Measurements from ENCODE around the gene PRR22. TPM values are rescaled to one million over a fixed set of nuclear protein-coding genes. Genes with fewer than 3 reads are reported as not detected.

The PRR22 gene
- total RNA-seq, 2 experiments from 2014 or later: 5.3 to 5.4 TPM

GRCh38 chr19:5809469-5809868, 24.9 kb upstream of the PRR22 start:
- Mint-ChIP-seq H3K9me3 (ENCODE audit: low read depth) (no peaks in the 10 kb centered on the region), H3K27ac (no peak overlapping the region), H3K36me3 (ENCODE audit: low read depth) (no peaks in the 10 kb centered on the region), H3K4me1 (peaks cover 2% of the 10 kb centered on the region), H3K4me3 (no peak overlapping the region), H3K27me3 (peaks cover 2% of the 10 kb centered on the region)
- ATAC-seq (no peak), DNase-seq (no peak)
- intact Hi-C loops (cut with DNase I, micrococcal nuclease): no loop called here
- POLR2A ChIA-PET: interaction anchor here (0.6 kb wide), 1 partner anchor 20 kb away, joined by 3 read pairs; no protein-coding TSS in a partner anchor
- CTCF ChIA-PET: no interaction called here

DNA sequence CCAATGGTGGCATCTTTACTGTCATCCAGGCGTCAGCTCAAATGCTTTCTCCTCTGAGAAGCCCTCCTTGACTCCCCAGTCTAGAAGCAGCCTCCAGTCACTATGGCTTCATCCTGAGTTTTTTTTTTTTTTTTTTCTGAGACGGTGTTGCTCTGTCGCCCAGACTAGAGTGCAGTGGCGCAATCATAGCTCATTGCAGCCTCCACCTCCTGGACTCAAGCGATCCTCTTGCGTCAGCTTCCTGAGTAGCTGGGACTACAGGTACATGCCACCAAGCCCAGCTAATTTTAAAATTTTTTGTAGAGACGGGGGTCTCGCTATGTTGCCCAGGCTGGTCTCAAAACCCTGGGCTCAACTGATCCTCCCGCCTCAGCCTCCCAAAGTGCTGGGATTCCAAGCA, 24.5 kb upstream of the PRR22 start:
- ATAC-seq (no peak), DNase-seq (no peak)
- CTCF ChIA-PET: interaction anchor here (0.7 to 1.4 kb wide), 2 partner anchors 16 to 603 kb away, joined by 3 to 4 read pairs; no protein-coding TSS in a partner anchor
- Mint-ChIP-seq H3K36me3 (ENCODE audit: low read depth) (no peaks in the 10 kb centered on the region), H3K27ac (no peak overlapping the region), H3K4me3 (no peak overlapping the region), H3K27me3 (peaks cover 2% of the 10 kb centered on the region), H3K9me3 (ENCODE audit: low read depth) (no peaks in the 10 kb centered on the region), H3K4me1 (peaks cover 6% of the 10 kb centered on the region)
- intact Hi-C loops (cut with DNase I, micrococcal nuclease): no loop called here
- POLR2A ChIA-PET: interaction anchor here (0.6 kb wide), 1 partner anchor 21 kb away, joined by 3 read pairs; no protein-coding TSS in a partner anchor

- intact Hi-C loops (cut with DNase I, micrococcal nuclease): no loop called here
- POLR2A ChIA-PET: no interaction called here
Measured at GRCh38 chr19:5808120-5808816, 23.7 kb upstream of the PRR22 start.

DNA sequence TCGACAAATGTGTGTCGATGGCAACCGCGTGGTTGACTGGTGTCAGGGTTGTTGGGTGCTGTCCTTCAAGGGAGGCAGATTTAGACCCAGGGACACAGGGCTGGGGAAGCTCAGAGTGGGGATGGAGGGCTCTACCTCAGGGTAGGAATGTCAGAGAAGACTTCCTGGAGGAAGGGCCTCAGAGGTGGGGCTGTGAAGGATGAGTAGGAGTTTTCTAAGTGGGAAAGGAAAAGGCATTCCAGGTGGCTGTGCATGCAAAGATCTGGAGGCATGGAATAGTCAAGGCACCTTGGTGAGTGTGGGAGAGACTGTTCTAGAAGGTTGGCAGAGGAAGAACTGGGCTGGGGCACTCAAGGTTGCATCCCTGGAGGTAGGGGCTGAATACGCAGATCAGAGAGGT, 22.4 kb upstream of the PRR22 start:
- H3K4me1 Mint-ChIP-seq: peaks cover 19% of the 10 kb centered on the region
- H3K27me3 Mint-ChIP-seq: peaks cover 10% of the 10 kb centered on the region
- no peak overlapping the region for H3K4me3 Mint-ChIP-seq
- CTCF ChIA-PET: interaction anchor here (1.0 to 1.1 kb wide), 3 partner anchors 16 to 161 kb away, joined by 4 to 5 read pairs (median 5); no protein-coding TSS in a partner anchor
- no peaks in the 10 kb centered on the region for H3K9me3 Mint-ChIP-seq (ENCODE audit: low read depth)
- DNase-seq (no peak), ATAC-seq (no peak)
- H3K27ac Mint-ChIP-seq: no peak overlapping the region
- H3K36me3 Mint-ChIP-seq (ENCODE audit: low read depth): no peaks in the 10 kb centered on the region
- POLR2A ChIA-PET: no interaction called here
- intact Hi-C loops (cut with DNase I, micrococcal nuclease): no loop called here

More at GRCh38 chr19:5808120-5808816, 23.7 kb upstream of the PRR22 start:
- Mint-ChIP-seq H3K4me1 (peaks cover 12% of the 10 kb centered on the region), H3K36me3 (ENCODE audit: low read depth) (no peaks in the 10 kb centered on the region), H3K27ac (no peak overlapping the region), H3K4me3 (no peak overlapping the region), H3K27me3 (peaks cover 3% of the 10 kb centered on the region), H3K9me3 (ENCODE audit: low read depth) (no peaks in the 10 kb centered on the region)
- DNase-seq: no peak
- no peak for ATAC-seq
- CTCF ChIA-PET: interaction anchor here (0.7 to 1.4 kb wide), 5 partner anchors 14 to 603 kb away, joined by 3 to 4 read pairs (median 3); no protein-coding TSS in a partner anchor

DNA sequence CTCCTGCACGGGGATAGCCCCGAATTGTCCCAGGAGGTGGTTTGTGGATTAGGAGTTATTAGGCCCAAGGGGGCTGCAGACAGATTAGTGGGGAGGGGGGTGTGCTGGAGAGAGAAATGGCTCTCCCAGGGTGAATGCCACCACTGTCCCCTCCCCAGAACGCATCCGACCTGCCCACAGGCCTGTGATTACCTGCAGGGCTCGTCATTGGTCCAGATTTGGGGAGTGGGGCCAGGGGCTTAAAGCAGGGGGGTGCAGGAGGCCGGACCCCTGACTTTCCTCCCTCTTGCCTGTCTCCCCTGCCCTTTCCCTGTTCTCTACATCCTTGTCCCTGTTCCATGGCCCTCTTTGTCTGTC, 21.6 kb upstream of the PRR22 start:
- intact Hi-C loops (cut with DNase I, micrococcal nuclease): no loop called here
- POLR2A ChIA-PET: no interaction called here
- CTCF ChIA-PET: interaction anchor here (1.0 to 1.1 kb wide), 3 partner anchors 16 to 162 kb away, joined by 4 to 5 read pairs (median 5); no protein-coding TSS in a partner anchor

GRCh38 chr19:5805462-5806132, 21.1 kb upstream of the PRR22 start:
- H3K27me3 Mint-ChIP-seq: peaks cover 15% of the 10 kb centered on the region
- no peaks in the 10 kb centered on the region for H3K9me3 Mint-ChIP-seq (ENCODE audit: low read depth)
- H3K4me1 Mint-ChIP-seq: peaks cover 21% of the 10 kb centered on the region
- H3K27ac Mint-ChIP-seq: no peak overlapping the region
- CTCF ChIA-PET: interaction anchor here (1.1 kb wide), 1 partner anchor 162 kb away, joined by 5 read pairs; no protein-coding TSS in a partner anchor
- peak overlapping the region; percentile 54 for H3K4me3 Mint-ChIP-seq
- DNase-seq (peak; percentile 82), ATAC-seq (no peak)
- POLR2A ChIA-PET: no interaction called here
- intact Hi-C loops (cut with DNase I, micrococcal nuclease): no loop called here
- no peaks in the 10 kb centered on the region for H3K36me3 Mint-ChIP-seq (ENCODE audit: low read depth)

More for the DNA sequence above, 21.6 kb upstream of the PRR22 start:
- no peaks in the 10 kb centered on the region for H3K9me3 Mint-ChIP-seq (ENCODE audit: low read depth)
- DNase-seq (no peak), ATAC-seq (no peak)
- H3K4me3 Mint-ChIP-seq: no peak overlapping the region
- no peaks in the 10 kb centered on the region for H3K36me3 Mint-ChIP-seq (ENCODE audit: low read depth)
- peaks cover 21% of the 10 kb centered on the region for H3K4me1 Mint-ChIP-seq
- peaks cover 12% of the 10 kb centered on the region for H3K27me3 Mint-ChIP-seq
- H3K27ac Mint-ChIP-seq: no peak overlapping the region

DNA sequence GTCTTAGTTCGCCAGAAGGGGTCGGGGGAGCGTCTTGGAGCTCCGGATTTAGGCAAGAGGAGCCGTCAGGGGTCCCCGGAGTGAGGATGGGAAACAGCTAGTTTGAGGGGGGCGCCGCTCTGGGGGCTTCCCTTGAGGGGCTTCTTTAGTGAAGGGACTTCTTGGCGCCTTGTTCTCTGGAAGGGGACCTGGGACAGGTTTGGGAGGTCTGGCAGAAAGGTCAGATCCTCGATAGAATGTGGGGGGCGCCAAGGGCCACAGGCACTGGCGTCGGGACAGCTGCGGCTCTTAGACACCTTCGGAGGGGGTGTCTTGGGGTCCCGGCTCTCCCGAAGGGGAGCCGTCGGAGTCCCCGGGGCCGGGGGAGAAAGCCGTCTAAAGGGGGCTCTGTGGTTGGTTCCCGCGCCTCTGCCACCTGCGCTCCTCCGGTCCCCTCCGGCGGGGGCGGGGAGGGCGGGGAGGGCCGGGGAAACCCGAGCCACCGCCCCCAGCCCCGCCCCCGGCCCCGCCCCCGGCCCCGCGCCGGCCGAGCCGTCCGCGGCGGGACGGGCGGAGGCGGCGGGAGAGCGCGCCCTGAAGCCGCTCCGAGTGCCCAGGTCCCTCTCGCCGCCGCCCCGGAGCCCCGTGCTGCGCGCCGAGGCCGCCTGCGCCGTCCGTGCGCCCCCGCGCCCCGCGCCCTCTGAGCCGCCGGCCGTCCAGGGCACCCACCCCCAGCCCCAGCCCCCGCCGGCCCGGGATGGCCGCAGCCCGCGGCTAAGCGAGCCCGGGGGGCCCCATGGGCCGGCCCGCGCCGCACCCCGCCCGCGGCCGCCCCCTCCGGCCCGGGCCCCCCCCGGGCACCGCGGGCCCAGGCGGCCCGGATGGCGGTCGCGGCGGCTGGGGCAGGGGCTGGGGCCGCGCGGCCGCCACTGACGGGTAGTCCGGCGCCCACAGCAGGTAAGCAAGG, 20.2 kb upstream of the PRR22 start, which contains the start of gene NRTN:
NRTN (plus strand) TSS at position 552 of the 946 bp plus-strand sequence. CDS start 19,099 bp downstream, outside the sequence.
- ATAC-seq (no peak), DNase-seq (peak; percentile 72)
- intact Hi-C loops (cut with DNase I, micrococcal nuclease): loop anchor here (1.0 to 5.0 kb wide), 12 partner anchors 13 to 589 kb away; partner anchors contain the start of genes DUS3L (in 2 of the 2), NDUFA11 (in 2 of the 2), CATSPERD (in 1 of the 2) and GTF2F1 (in 1 of the 2)
- Mint-ChIP-seq H3K9me3 (ENCODE audit: low read depth) (no peaks in the 10 kb centered on the region), H3K27ac (peak within 1 kb of the TSS; percentile 12), H3K27me3 (peaks cover 16% of the 10 kb centered on the region), H3K4me1 (peaks cover 21% of the 10 kb centered on the region), H3K4me3 (peak within 1 kb of the TSS; percentile 63), H3K36me3 (ENCODE audit: low read depth) (no peaks in the 10 kb centered on the region)
- ChIA-PET POLR2A (interaction anchor here (0.6 to 1.6 kb wide), 5 partner anchors 10 to 118 kb away, joined by 3 to 18 read pairs (median 7); partner anchors contain the start of genes NDUFA11 and VMAC), CTCF (interaction anchor here (0.5 to 2.3 kb wide), 29 partner anchors 9 to 323 kb away, joined by 3 to 37 read pairs (median 5); partner anchors contain the start of genes CATSPERD, DUS3L, NDUFA11 and RANBP3)

- H3K27me3 Mint-ChIP-seq: peaks cover 20% of the 10 kb centered on the region
- no peaks in the 10 kb centered on the region for H3K9me3 Mint-ChIP-seq (ENCODE audit: low read depth)
- CTCF ChIA-PET: interaction anchor here (0.5 to 2.3 kb wide), 33 partner anchors 9 to 1365 kb away, joined by 3 to 37 read pairs (median 4); partner anchors contain the start of genes CATSPERD, DUS3L, NDUFA11 and RANBP3
- H3K4me1 Mint-ChIP-seq: peaks cover 21% of the 10 kb centered on the region
- POLR2A ChIA-PET: interaction anchor here (0.6 to 1.6 kb wide), 7 partner anchors 9 to 117 kb away, joined by 3 to 18 read pairs (median 3); partner anchors contain the start of genes NDUFA11 and VMAC
- DNase-seq (peak; percentile 98), ATAC-seq (peak; percentile 97)
- H3K36me3 Mint-ChIP-seq (ENCODE audit: low read depth): no peaks in the 10 kb centered on the region
- H3K27ac Mint-ChIP-seq: peak overlapping the region; percentile 47
- intact Hi-C loops (cut with DNase I, micrococcal nuclease): loop anchor here (1.0 to 5.0 kb wide), 12 partner anchors 13 to 589 kb away; partner anchors contain the start of genes DUS3L (in 2 of the 2), NDUFA11 (in 2 of the 2), CATSPERD (in 1 of the 2) and GTF2F1 (in 1 of the 2)
- peak overlapping the region; percentile 63 for H3K4me3 Mint-ChIP-seq
Measured at GRCh38 chr19:5803752-5804515, 19.4 kb upstream of the PRR22 start.

- Mint-ChIP-seq H3K27ac (peak overlapping the region; percentile 47), H3K9me3 (ENCODE audit: low read depth) (no peaks in the 10 kb centered on the region), H3K4me1 (peaks cover 21% of the 10 kb centered on the region), H3K27me3 (peaks cover 20% of the 10 kb centered on the region), H3K36me3 (ENCODE audit: low read depth) (no peaks in the 10 kb centered on the region), H3K4me3 (peak overlapping the region; percentile 63)
- ATAC-seq (peak; percentile 2), DNase-seq (no peak)
- intact Hi-C loops (cut with DNase I, micrococcal nuclease): loop anchor here in 1 of 2 experiments (5.0 kb wide), 1 partner anchor 159 kb away; no protein-coding TSS in a partner anchor
- ChIA-PET POLR2A (interaction anchor here (0.7 to 1.6 kb wide), 5 partner anchors 9 to 117 kb away, joined by 3 to 18 read pairs (median 3); partner anchors contain the start of genes NDUFA11 and VMAC), CTCF (interaction anchor here (0.5 to 2.3 kb wide), 25 partner anchors 9 to 1366 kb away, joined by 3 to 37 read pairs (median 6); partner anchors contain the start of genes CATSPERD, DUS3L, NDUFA11 and RANBP3)
Measured at GRCh38 chr19:5803441-5803751, 18.9 kb upstream of the PRR22 start.
